Endodermal cell (in vitro differentiated cells): ENCODE measurements around the gene SLC12A4. TPM values are rescaled to one million over a fixed set of nuclear protein-coding genes. Genes with fewer than 3 reads are reported as not detected.

Experiments used
- DNase-seq: peaks from one replicate; pipeline ENCODE4 v3.0.0-alpha.2; 2017
- H3K27ac ChIP-seq: 2 replicates; pipeline ENCODE4 v1.5.1; 2013; ENCODE audit warnings: mild to moderate bottlenecking, low read depth, low read length, moderate library complexity
- H3K27me3 ChIP-seq: 2 replicates; pipeline ENCODE4 v1.6.1; 2013; ENCODE audit warnings: mild to moderate bottlenecking, low read length, moderate library complexity; ENCODE audit not compliant: insufficient read depth, control insufficient read depth, poor library complexity, severe bottlenecking
- H3K36me3 ChIP-seq: 2 replicates; pipeline ENCODE4 v1.7.0; 2013; ENCODE audit warnings: mild to moderate bottlenecking, low read length, moderate library complexity; ENCODE audit not compliant: control insufficient read depth, insufficient read depth
- H3K4me1 ChIP-seq: one replicate; pipeline ENCODE4 v1.7.0; 2013; ENCODE audit warnings: low read length; ENCODE audit not compliant: control insufficient read depth, insufficient read depth
- H3K4me3 ChIP-seq: 2 replicates; pipeline ENCODE4 v1.5.1; 2013; ENCODE audit warnings: mild to moderate bottlenecking, low read length, moderate library complexity
- H3K9ac ChIP-seq: 2 replicates; pipeline ENCODE4 v1.6.1; 2013; ENCODE audit warnings: mild to moderate bottlenecking, low read length, moderate library complexity; ENCODE audit not compliant: poor library complexity, severe bottlenecking; ENCODE audit errors: extremely low read depth
- H3K9me3 ChIP-seq: 2 replicates; pipeline ENCODE4 v1.6.1; 2013; ENCODE audit warnings: mild to moderate bottlenecking, low read length, moderate library complexity; ENCODE audit not compliant: control insufficient read depth
- H3K27ac Mint-ChIP-seq: 2 replicates; pipeline ENCODE4 v1.8.0; 2020; ENCODE audit warnings: mixed read lengths
- H3K27me3 Mint-ChIP-seq: 2 replicates; pipeline ENCODE4 v1.8.0; 2021; ENCODE audit warnings: mild to moderate bottlenecking, mixed read lengths; ENCODE audit not compliant: insufficient read depth
- H3K36me3 Mint-ChIP-seq: 2 replicates; pipeline ENCODE4 v1.8.0; 2020; ENCODE audit warnings: low read depth, mixed read lengths
- H3K4me1 Mint-ChIP-seq: 2 replicates; pipeline ENCODE4 v1.8.0; 2020; ENCODE audit warnings: mixed read lengths
- H3K4me3 Mint-ChIP-seq: 2 replicates; pipeline ENCODE4 v1.8.0; 2020; ENCODE audit warnings: mild to moderate bottlenecking, moderate library complexity, mixed read lengths
- H3K9me3 Mint-ChIP-seq: 2 replicates; pipeline ENCODE4 v1.8.0; 2020; ENCODE audit warnings: mild to moderate bottlenecking, mixed read lengths
- WGBS, 2 experiments: methylation state at CpG; one replicate each; pipeline versions ENCODE4 v1.1.5 to v1.1.7; 2013; ENCODE audit warnings: missing lambda C conversion rate in 2 of 2, mixed read lengths in 1 of 2; ENCODE audit not compliant: insufficient coverage in 1 of 2, insufficient read length in 1 of 2; 5-methylcytosine and 5-hydroxymethylcytosine counted together
- total RNA-seq, 2 donors: library from RNA; stranded (reverse); fragmentation: NEBNext Ultra II Directional in 1 of 2; extraction: Animal tissue kit (Norgen Biotek cat#: 25700) in 1 of 2; gene quantifications; 2 replicates in 1 of 2; 3 replicates in 1 of 2; pipeline ENCODE4 v1.2.1, GENCODE V29; 2021
- TF ChIP-seq, protein P1 (sequence below): fragments of 200-600 bp; sonication (generic); conservative IDR thresholded peaks from 2 replicates; pipeline ENCODE4 v1.5.0; 2021; ENCODE audit warnings: antibody characterized with exemption, mild to moderate bottlenecking

Gene SLC12A4
- total RNA-seq, 2 donors from 2014 or later: 37.9 to 43.4 TPM

DNA sequence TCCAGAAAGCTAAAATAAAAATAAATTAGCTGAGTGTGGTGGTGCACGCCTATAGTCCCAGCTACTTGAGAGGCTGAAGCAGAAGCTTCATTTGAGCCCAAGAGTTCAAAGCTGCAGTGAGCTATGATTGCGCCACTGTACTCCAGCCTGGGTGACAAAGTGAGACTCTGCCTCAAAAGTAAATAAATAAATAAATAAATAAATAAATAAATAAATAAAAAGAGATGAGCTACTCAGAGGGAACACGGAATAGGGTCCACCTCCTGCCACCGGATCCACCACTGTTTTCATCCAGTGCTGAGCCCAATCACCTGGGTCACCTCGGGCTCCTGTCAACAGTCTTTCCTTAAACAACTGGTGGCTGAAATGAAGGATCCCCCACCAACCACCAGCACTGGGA, 18.5 kb upstream of the SLC12A4 start:
- no peak for DNase-seq
- Mint-ChIP-seq H3K4me1 (peaks cover 3% of the 10 kb centered on the region), H3K27me3 (peaks cover 21% of the 10 kb centered on the region), H3K27ac (no peak overlapping the region), H3K36me3 (no peaks in the 10 kb centered on the region), H3K9me3 (peaks cover 9% of the 10 kb centered on the region), H3K4me3 (no peak overlapping the region)
- Histone ChIP-seq H3K4me1 (no peaks in the 10 kb centered on the region), H3K9ac (no peak overlapping the region), H3K4me3 (no peak overlapping the region), H3K27ac (no peak overlapping the region), H3K9me3 (no peaks in the 10 kb centered on the region), H3K27me3 (no peaks in the 10 kb centered on the region), H3K36me3 (no peaks in the 10 kb centered on the region)
- TF ChIP-seq, protein P1, sequence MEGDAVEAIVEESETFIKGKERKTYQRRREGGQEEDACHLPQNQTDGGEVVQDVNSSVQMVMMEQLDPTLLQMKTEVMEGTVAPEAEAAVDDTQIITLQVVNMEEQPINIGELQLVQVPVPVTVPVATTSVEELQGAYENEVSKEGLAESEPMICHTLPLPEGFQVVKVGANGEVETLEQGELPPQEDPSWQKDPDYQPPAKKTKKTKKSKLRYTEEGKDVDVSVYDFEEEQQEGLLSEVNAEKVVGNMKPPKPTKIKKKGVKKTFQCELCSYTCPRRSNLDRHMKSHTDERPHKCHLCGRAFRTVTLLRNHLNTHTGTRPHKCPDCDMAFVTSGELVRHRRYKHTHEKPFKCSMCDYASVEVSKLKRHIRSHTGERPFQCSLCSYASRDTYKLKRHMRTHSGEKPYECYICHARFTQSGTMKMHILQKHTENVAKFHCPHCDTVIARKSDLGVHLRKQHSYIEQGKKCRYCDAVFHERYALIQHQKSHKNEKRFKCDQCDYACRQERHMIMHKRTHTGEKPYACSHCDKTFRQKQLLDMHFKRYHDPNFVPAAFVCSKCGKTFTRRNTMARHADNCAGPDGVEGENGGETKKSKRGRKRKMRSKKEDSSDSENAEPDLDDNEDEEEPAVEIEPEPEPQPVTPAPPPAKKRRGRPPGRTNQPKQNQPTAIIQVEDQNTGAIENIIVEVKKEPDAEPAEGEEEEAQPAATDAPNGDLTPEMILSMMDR: no peak
- 88 to 93% methylated on average over 4 of the region's 5 CpGs for WGBS, 2 experiments

DNA sequence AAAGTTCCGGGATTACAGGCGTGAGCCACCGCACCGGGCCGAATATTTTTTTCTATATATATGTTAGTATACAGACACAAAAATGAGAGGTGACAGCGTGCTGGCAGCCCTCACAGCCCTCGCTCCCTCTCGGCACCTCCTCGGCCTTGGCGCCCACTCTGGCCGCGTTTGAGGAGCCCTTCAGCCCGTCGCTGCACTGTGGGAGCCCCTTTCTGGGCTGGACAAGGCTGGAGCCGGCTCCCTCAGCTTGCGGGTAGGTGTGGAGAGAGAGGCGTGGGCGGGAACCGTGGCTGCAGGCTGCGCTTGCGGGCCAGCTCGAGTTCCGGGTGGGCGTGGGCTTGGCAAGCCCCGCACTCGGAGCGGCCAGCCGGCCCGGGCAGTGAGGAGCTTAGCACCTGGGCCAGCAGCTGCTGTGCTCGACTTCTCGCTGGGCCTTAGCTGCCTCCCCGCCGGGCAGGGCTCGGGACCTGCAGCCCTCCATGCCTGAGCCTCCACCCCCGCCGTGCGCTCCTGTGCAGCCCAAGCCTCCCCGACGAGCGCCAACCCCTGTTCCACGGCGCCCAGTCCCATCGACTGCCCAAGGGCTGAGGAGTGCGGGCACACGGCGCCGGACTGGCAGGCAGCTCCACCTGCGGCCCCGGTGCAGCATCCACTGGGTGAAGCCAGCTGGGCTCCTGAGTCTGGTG, 13.7 kb upstream of the SLC12A4 start:
- WGBS, 2 experiments: 96% methylated on average over 25 to 44 of the region's 49 CpGs
- peaks cover 14% of the 10 kb centered on the region for H3K27me3 Mint-ChIP-seq
- H3K27me3 ChIP-seq: peaks cover 9% of the 10 kb centered on the region
- peaks cover 3% of the 10 kb centered on the region for H3K4me1 Mint-ChIP-seq
- no peaks in the 10 kb centered on the region for H3K4me1 ChIP-seq
- H3K9me3 Mint-ChIP-seq: peaks cover 9% of the 10 kb centered on the region
- H3K9ac ChIP-seq: no peak overlapping the region
- no peak for DNase-seq
- no peak overlapping the region for H3K27ac Mint-ChIP-seq
- H3K9me3 ChIP-seq: no peaks in the 10 kb centered on the region
- H3K27ac ChIP-seq: no peak overlapping the region
- no peaks in the 10 kb centered on the region for H3K36me3 ChIP-seq
- H3K36me3 Mint-ChIP-seq: no peaks in the 10 kb centered on the region
- TF ChIP-seq, protein P1: no peak
- no peak overlapping the region for H3K4me3 Mint-ChIP-seq
- no peak overlapping the region for H3K4me3 ChIP-seq

DNA sequence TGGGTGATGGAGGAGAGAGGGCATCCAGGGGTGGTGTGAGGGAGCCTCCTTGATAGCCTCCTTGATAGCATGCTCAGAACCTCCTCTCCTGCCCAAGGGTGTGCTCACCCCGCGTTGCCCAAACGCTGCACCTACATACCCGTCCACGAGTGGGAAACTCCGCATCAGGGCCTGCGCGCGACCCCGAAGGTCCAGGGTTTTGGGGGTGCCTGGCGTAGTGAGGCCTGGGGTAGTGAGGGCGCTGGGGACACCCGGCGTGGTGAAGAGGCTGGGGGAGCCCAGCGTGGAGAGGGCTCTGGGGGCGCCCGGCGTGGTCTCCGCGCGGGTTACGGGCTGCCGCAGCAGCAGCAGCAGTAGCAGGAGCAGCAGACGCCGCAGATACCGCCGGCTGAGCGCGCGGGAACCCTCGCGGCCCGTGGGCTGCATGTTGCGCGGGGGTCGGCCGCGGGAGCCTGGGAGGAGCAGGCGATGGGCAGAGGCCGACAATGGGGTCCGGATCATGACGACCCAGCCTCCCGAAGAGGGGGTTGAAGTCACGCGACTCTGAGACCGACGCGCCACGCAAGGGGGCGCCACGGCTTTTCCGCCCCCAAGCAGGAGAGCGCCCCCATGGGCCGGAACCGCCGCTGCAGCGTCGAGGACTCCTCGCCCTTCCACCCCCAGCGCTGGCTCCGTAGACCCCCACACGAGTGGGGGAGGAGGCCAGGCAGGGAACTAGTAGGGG, 11.7 kb upstream of the SLC12A4 start, which contains the start of gene DPEP3:
TSS of gene DPEP3 (minus strand) at position 545 of the 724 bp plus-strand sequence. CDS start at position 426, 119 bp downstream.
- no peak within 1 kb of the TSS for H3K9ac ChIP-seq
- Mint-ChIP-seq H3K4me1 (peaks cover 3% of the 10 kb centered on the region), H3K9me3 (peaks cover 9% of the 10 kb centered on the region), H3K36me3 (no peaks in the 10 kb centered on the region), H3K27me3 (peaks cover 20% of the 10 kb centered on the region), H3K4me3 (no peak within 1 kb of the TSS), H3K27ac (no peak within 1 kb of the TSS)
- H3K9me3 ChIP-seq: no peaks in the 10 kb centered on the region
- H3K36me3 ChIP-seq: no peaks in the 10 kb centered on the region
- no peak within 1 kb of the TSS for H3K4me3 ChIP-seq
- peak; percentile 83 for DNase-seq
- 94% methylated on average over 31 to 62 of the region's 62 CpGs for WGBS, 2 experiments
- peaks cover 15% of the 10 kb centered on the region for H3K27me3 ChIP-seq
- TF ChIP-seq, protein P1: peak; percentile 97
- H3K27ac ChIP-seq: no peak within 1 kb of the TSS
- H3K4me1 ChIP-seq: no peaks in the 10 kb centered on the region
